ENCODE results near the gene MYRIP.
"Not testable (repeated sequence)": the region's sequence is repeated elsewhere in the genome, so short reads cannot be mapped to it uniquely, and the experiment has no call there.

Gene MYRIP

DNA sequence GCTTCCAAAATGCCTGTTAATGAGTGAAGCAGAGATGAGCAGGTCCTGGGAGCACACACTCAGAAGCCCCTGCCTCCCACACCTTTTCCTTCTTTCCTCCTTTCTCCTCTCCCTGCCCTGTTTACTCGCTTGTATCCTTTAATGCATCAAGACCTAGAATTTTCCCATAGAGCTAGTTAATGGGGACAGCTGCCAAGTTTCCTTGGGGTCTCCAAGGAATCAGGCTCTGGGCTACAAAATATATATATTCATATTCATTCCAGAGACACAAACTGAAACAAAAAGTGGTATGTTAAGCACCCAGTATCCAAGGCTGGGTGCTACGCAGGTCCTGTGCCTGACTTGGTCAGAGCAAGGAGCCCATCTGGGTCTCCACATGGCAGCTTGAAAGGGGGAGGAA is 235.6 kb downstream of the MYRIP start:
- DNase-seq, result no peak

- no peak for DNase-seq
Observed at GRCh38 chr3:40046149-40046548, 236.7 kb downstream of the MYRIP start.

DNA sequence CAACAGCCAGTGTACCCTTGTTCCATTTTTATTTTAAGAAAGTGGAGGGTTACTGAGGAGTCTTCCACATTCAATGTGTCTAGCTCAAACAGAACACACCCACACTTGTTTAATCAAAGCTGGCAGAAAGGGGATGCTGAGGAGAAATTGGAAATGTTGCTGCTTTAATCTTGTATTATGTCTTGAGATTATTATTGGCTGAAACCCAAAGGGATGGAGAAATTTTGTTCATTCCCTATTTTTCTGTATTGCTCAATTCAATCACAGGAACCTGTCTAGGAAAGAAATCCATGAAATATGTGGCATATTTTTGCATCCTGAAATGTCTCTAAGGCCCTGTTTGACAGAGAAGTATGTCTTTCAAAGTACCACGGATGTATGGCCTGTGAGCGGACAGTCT is 238.0 kb downstream of the MYRIP start:
- DNase-seq, result no peak

- DNase-seq, result no peak
Observed at GRCh38 chr3:40053663-40054062, 244.3 kb downstream of the MYRIP start.

DNA sequence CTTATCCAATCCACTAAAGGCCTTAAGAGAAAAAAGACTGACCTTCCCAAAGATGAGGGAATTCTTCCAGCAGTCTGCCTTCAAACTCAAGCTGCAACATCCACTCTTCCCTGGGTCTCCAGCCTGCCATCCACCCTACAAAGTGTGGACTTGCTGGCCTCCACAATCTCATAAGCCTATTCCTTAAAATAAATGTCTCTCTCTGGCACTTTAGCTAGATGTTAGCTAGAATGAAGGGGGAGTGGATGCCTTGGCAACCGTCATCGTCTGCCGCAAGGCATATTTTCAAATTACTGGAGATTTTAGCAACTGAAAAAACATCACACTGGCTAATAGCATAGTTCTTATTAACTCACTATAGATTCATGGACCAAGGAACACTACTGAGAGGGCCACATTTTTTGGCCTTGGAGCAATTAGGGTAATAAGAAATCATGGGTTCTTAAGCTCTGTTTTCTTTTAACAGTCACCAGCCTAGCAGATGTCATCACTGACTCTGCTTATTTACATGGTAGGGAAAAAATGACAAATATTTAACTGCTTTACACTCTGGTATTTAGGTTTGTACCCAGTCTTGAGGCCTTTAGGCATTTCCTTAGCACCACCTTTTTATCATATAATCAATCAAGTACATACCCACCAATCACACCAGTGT is 245.3 kb downstream of the MYRIP start:
- DNase-seq, result no peak

GRCh38 chr3:40055361-40055760 is 246.0 kb downstream of the MYRIP start:
- DNase-seq, result no peak

- DNase-seq, result no peak
Observed at GRCh38 chr3:40055956-40056355, 246.5 kb downstream of the MYRIP start.

- DNase-seq, result no peak
Observed at GRCh38 chr3:40057077-40057476, 247.7 kb downstream of the MYRIP start.

DNA sequence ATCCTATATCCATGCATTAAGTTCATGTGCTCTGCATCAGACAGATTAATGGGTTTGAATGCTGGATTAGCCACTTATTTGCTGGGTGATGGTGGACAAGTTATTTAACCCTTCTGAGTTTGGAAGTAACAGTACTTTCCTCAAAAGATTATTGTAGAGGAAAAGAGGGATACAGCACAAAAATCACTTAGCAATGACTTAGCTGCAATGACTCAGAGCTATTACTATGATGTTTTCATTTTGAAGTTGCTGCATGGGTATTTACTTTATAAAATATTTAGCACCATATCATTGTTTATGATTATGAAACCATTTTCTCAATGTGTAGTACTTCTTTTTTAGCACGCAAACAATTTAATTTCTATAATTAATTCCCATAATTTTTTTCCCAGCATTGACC is 248.4 kb downstream of the MYRIP start:
- DNase-seq, result no peak

DNA sequence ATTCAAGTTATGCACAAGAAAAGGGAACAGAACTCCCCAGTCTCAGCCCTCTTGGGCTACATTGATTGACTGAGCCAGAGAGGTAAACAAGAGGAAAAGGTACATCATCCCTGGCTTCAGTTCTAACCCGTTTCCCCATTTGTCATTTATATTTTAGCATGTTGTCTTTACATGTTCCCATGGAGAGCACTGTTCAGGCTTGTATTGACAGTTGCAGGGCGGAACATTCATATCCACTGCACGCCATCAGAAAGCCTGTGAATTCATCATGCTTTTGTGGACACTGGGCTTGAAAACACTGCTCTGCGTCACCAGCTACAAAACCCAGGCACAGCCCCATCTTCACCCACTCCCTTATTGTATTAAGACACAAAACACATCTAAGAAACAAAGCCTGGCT is 259.2 kb downstream of the MYRIP start:
- no peak for DNase-seq

DNA sequence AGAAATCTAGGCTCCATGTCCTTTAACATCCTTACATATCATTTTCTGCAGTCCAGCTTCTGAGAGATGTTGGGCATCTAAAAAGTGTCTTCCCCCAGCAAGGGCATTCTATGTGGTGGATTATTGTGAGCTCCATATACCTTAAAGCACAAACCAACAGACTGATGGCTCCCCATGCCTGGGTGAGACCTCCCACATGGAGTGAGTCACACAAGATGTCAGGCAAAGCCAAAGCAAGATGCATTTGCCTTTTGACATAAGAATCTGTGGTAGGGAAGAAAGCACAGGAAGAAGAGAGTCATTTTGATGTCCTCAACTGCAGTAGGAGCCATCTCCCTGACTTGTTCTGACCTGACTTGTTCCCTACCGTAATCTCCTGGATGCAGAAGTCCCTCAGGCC is 261.4 kb downstream of the MYRIP start:
- no peak for DNase-seq

DNA sequence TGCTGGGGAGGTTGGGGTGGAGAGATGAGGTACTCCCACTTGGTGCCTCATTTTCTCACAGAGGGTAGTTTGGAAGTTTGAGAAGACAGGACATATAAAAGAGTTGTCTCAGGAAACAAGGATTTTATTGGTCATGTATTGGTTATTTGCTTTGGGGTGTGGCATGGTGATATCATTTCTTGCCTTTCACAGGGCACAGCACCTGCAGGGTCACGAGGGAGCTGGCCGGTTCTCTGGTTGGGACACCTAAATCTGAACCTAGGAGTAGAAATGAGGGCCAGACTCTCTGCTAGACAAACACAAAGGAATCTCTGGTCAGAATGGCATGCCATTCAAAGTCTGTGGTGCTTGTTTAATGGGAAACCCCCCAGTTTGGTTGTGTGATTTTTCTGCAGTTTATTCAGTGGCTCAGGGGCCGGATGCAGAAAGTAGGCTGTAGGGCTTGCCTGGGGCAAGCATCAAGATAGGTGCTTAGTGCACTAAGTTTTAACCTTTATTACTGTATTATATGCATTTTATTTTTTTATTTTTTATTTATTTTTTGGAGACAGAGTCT is 262.4 kb downstream of the MYRIP start:
- DNase-seq, result no peak

GRCh38 chr3:40073310-40074007 is 264.1 kb downstream of the MYRIP start:
- no peak for DNase-seq

DNA sequence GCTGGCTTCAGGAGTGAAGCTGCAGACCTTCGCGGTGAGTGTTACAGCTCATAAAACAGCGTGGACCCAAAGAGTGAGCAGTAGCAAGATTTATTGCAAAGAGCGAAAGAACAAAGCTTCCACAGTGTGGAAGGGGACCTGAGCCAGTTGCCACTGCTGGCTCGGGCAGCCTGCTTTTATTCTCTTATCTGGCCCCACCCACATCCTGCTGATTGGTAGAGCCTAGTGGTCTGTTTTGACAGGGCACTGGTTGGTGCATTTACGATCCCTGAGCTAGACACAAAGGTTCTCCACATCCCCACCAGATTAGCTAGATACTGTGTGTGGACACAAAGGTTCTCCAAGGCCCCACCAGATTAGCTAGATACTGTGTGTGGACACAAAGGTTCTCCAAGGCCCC is 267.7 kb downstream of the MYRIP start:
- not testable (repeated sequence) for DNase-seq

- not testable (repeated sequence) for DNase-seq
Observed at GRCh38 chr3:40077828-40078492, 268.6 kb downstream of the MYRIP start.

- no peak for DNase-seq
Observed at GRCh38 chr3:40078590-40078989, 269.2 kb downstream of the MYRIP start.

GRCh38 chr3:40079203-40079846 is 269.9 kb downstream of the MYRIP start:
- no peak for DNase-seq

DNA sequence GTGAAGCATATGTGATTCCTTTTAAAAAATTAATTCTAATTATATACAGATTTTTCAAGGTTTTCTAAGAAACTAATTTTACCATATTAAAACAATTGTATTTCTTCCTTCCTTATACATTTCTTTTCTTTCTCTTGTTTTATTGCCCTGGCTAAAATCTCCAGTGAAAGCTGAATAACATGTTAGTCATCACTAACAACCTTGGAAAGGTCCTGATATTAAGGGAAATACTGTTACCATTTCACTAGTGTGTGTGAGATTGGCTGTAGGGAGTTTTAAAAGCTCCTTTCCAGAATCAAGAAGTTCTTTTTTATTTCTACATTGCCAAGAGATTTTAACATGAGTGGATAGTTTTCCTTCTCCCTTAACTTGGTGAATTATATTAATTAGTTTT is 270.4 kb downstream of the MYRIP start:
- no peak for DNase-seq

DNA sequence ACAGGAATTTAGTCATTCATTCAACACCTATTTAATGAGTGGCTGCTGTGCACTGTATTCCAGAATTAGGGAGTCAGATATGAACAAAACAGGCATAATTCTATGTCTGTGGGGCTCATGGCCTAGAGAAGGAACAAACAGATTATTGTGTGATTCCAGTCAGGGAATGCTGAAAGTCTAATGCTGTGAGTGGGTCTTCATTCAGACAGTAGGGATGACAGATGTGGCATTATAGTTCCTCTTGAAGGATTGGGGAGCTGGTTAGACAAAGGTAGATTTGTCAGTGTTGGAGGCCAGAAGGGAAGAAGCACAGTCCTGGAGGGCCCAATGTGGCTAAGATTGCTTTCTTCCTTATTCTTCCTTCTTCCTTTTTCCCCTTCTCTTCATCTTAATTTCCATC is 273.7 kb downstream of the MYRIP start:
- DNase-seq, result no peak

- DNase-seq, result not testable (repeated sequence)
Observed at GRCh38 chr3:40084424-40084823, 275.0 kb downstream of the MYRIP start.

DNA sequence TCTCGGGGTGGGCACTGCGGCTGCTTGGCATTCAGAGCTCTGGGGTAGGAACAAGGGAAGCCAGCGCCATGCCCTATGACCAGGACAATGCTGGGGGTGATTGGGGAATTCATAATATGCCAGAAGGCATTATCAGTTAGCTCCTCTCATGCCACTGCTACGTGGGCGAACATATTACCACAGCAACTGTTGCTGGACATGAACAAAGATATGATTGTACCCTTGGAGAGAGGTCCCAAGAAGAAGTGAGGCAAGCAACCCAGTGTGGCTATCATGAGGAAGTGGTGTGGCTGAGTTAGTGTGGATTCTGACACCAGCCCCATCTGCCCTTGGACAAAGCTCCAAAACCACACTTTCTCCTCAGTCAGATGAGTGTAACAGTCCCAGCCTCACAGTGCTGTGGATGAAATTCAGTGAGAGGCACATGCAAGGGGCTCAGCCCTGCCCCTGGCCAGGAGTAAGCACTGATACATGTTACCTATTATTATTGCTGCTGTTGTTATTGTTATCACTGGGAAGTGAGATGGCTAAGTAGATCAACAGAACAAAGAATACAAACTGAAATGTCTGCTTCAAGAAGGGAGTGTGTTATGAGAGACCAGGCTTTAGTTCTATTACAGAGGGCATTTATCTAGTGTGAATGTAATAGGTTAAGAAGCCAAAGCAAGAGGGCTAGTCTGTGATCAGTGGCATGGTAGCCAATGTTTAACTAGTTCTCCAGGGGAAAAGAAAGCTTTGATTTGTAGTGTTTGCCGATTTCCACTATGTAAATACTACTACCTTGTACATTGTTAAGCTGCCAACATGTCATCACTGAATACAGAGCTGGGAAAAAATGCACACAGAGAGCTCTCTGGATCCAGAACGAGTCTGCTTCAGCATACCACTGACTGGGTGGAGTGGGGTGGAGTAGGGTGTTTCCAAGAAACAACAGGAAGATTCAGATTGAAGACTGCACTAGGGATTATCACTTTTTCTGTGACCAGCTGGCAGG is 277.8 kb downstream of the MYRIP start:
- no peak for DNase-seq

GRCh38 chr3:40088527-40089170 is 279.2 kb downstream of the MYRIP start:
- no peak for DNase-seq

Measured in GDM1 (cell line).